H1 (cell line): ENCODE results near the gene ZNF44.

Experiments used
- CHD2 ChIP-seq: IDR thresholded peaks from 2 replicates; pipeline ENCODE4 v1.6.1; 2012; ENCODE audit warnings: low read length, improper control_type of control experiment
- CREB1 ChIP-seq: IDR thresholded peaks from 2 replicates; pipeline ENCODE4 v1.6.1; 2012; ENCODE audit warnings: inconsistent platforms
- CTCF ChIP-seq, 3 experiments: IDR thresholded peaks; 1 replicate in 2 of 3; 2 replicates in 1 of 3; pipeline versions ENCODE4 v1.5.1 to v1.6.1; 2011; ENCODE audit warnings: low read length in 3 of 3, mild to moderate bottlenecking in 3 of 3, inconsistent platforms in 2 of 3, low read depth in 1 of 3, moderate library complexity in 1 of 3; ENCODE audit not compliant: insufficient read depth in 1 of 3; ENCODE audit errors: control extremely low read depth in 1 of 3
- EZH2 ChIP-seq: fragments of 200-600 bp; sonication (generic); IDR thresholded peaks from 2 replicates; pipeline ENCODE4 v1.7.1; 2012; ENCODE audit warnings: low read depth, mild to moderate bottlenecking, moderate library complexity, low read length, inconsistent platforms; ENCODE audit not compliant: severe bottlenecking
- SUZ12 ChIP-seq: fragments of 200-600 bp; sonication (generic); IDR thresholded peaks from 2 replicates; pipeline ENCODE4 v1.6.1; 2012; ENCODE audit warnings: mild to moderate bottlenecking, inconsistent platforms, low read length, moderate library complexity, mixed read lengths

- TF ChIP-seq CHD2 (no peak), CTCF (IDR thresholded peaks at IDR 0.05; ENCODE audit: control extremely low read depth in 1 of 3, insufficient read depth in 1 of 3, low read depth in 1 of 3, low read length in 3 of 3) (no peak), EZH2 (no peak), SUZ12 (no peak), CREB1 (no peak)
These were observed 31.0 kb upstream of the ZNF44 start for GRCh38 chr19:12325690-12326089.
